NCI-H774 (cell line): ENCODE results near the gene AP2B1.
"Not testable (repeated sequence)": the region's sequence is repeated elsewhere in the genome, so short reads cannot be mapped to it uniquely, and the experiment has no call there.

ENCODE experiments used
- DNase-seq: peaks from one replicate; lab custom pipeline; 2025; lab: John Stamatoyannopoulos, UW

AP2B1 gene

DNA sequence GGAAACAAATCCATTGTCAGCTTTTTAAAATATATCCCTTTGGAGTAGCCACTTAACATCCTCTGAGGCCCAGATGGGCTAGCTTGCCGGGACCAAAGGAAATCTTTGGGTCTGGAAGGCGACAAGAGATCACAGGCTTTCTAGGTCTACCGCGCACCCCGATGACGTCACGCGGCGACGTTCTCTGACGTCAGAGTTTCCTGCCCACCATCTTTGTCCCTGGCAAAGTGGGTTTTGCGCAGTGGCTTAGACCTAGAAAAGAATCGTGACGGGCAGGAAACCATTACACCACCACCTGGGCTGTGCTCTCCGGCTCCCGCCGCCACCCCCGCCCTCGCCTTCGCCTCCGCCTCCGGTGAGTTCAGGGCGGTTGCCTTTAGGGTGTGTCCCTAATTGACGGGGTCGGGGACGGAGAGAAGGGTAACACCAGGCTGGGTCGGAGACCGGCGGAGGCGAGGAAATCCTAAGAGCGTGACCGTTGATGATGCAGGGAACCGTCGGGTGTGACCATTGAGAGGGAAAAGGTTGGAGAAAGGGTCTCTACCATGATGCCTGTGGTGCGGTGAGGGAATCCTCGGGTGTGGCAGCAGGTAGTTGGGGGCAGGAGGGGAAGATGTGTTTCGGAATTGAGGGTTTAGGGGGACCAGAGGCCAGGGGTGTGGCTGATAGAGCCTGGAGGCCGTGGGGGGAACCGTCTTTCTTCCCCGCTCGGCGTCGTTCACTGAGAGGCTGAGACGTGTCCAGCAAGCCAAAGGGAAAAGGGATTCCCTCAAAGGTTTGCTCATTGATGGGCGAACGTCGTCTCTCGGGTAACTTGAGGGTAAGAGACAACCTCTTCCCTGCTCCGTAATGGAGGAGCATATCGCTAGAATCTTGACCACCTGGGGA lies at the start of gene AP2B1:
Gene AP2B1 (plus strand): TSS at position 249 of the 888 bp plus-strand sequence. CDS start 6,709 bp downstream, outside the sequence.
- peak; percentile 96 for DNase-seq

GRCh38 chr17:35537601-35538141 lies 49.5 kb upstream of the AP2B1 start, which contains the start of gene SLFN12L:
TSS of gene SLFN12L (minus strand) at chr17:35537678. CDS start at chr17:35522364, 15,314 bp downstream.
- no peak for DNase-seq

DNA sequence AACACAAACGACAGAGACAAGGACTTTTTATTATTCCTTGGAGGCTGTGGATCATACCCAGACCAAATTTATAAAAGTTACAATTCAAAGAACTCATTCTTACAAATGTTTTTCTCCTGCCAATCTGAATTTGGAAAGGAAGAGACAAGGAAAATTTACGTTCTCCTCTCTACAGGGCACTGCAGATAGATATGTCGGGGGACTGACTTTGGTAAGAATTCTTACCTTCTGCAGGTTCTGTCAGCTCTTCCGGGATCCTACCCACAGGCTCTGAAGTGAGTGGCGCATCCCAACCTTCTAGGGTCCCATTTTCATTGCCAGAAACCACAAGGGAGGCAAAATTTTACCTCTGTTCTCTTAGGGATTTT lies 47.5 kb upstream of the AP2B1 start:
- DNase-seq: no peak

- no peak for DNase-seq
Observed at GRCh38 chr17:35540589-35541404, 46.3 kb upstream of the AP2B1 start.

DNA sequence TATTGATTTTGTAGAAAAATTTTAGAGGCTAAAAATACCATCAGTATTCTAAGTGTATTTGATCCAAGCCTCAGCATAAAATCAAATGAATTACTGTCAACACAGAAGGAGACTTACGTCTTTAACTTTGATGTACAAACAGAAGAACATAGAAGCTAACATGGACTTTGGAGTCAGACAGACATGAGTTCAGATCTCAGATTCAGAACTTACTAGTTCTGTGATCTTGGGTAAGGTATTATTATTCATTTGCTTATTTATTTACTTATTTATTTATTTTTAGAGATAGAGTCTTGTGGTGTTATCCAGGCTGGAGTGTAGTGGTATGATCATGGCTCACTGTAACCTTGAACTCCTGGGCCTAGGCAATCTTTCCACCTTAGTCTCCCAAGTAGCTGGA lies 45.7 kb upstream of the AP2B1 start:
- no peak for DNase-seq

DNA sequence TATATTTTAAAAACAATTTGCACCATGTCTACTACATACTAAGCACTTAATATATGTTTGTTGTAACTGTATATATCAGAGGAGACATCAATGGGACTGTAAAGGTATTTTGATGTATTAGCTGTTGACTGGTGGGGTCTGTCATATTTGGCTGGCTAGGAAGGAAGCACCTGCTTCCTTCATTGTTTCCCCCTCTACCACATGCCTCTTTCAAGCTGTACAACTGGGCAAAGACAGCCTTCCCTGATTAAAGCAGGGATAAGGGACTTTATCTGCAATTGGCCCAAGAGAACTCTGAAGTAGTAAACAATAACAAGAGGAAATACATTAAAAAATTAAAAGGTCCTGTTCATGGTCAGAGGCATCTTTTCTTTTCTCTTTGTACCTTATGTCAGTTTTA lies 44.1 kb upstream of the AP2B1 start:
- DNase-seq: no peak

DNA sequence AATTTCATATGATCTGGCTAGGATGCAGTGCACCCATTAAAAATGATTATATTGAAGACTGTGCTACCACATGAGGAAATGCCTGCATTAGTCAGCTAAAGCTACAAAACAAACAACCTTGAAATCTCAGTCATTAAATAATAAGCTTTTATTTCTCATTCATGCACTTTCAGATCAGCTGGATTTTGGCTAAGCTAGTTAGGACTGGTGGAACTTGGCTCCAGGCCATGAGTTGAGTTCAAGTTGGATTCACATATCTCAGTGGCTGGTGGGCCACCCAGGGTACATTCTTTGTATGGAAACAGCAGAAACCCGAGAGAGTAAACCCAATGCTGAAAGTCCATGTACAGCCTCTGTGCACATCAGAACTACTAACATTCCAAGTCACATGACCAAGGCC lies 43.3 kb upstream of the AP2B1 start:
- DNase-seq: no peak

DNA sequence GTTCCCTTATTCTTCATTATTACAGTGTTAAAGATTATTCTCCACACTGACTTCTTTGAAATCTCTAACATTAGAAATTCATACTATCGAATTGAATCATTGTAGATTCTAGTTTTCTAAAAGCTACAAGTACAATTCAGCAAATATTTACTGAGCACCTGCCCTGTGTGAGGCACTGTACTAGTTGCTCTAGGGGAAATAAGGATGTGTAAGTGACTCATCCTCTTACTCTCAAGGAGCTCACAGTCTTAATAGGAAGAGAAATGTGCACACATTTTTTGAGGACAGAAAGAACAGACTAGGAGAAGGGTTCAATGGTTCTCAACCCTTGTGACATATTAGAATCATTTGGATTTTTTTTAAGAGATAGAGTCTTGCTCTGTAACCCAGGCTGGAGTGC lies 42.0 kb upstream of the AP2B1 start:
- no peak for DNase-seq

GRCh38 chr17:35546487-35546886 lies 40.6 kb upstream of the AP2B1 start:
- DNase-seq: no peak

GRCh38 chr17:35548208-35548810 lies 38.8 kb upstream of the AP2B1 start:
- DNase-seq: no peak

- DNase-seq: no peak
Observed at GRCh38 chr17:35548978-35549377, 38.1 kb upstream of the AP2B1 start.

- no peak for DNase-seq
Observed at GRCh38 chr17:35553310-35553709, 33.8 kb upstream of the AP2B1 start.

DNA sequence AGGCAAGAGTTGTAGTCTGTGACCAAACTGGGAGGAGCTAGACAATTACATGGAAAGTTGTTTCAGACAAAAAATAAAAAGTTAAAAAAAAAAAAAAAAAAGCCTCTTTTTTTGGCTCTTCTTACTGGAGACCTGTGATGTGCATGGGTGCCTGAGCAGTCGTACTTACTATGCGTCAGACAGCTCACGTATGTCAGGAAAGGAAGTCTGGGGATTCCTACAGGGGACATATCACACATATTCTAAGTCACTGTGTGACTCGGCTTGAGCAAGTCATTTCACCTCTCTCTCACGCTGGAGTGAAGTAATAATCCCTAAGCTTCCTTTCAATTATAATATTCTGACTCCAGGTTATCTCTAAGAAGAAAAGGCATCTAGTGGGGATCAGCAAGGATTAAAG lies 32.5 kb upstream of the AP2B1 start:
- no peak for DNase-seq

- DNase-seq: no peak
Observed at GRCh38 chr17:35555691-35556090, 31.4 kb upstream of the AP2B1 start.

GRCh38 chr17:35557353-35557752 lies 29.8 kb upstream of the AP2B1 start:
- DNase-seq: no peak

DNA sequence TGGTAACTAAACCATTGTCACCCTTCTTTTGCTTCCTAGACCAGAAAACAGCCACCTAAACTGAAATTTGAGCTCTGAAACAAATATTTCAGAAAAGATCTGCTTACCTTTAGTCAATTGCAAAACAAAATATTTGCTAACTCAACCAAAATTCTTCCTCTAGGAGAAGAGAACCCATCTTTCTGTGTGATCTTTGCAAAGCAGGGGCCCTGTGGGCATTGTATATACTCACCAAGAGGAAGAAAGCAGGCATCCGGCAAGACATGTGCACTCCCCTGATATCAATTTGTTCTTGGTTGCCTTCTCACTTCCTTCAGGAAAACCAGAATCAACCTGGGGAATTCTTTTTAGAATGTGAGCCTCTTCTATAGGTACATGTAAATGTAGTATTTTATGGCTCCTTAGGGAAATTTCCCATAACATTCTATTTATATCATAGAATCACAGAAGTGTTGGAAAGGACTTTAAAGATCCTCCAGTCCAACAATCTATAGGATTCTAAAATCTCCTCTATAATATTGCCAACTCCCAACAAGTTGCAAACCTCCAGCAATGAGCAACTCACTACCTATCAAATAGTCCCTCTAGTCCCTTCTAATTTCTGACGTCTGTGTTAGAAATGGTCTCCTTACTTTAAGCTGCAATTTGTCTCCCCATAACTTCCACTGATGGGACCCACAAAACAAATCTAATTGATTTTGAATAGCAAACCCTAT lies 27.5 kb upstream of the AP2B1 start:
- no peak for DNase-seq

GRCh38 chr17:35560703-35561102 lies 26.4 kb upstream of the AP2B1 start, which contains the start of gene SLFN14:
TSS of gene SLFN14 (minus strand) at chr17:35560819. CDS start at chr17:35558062, 2,757 bp downstream.
- DNase-seq: no peak

DNA sequence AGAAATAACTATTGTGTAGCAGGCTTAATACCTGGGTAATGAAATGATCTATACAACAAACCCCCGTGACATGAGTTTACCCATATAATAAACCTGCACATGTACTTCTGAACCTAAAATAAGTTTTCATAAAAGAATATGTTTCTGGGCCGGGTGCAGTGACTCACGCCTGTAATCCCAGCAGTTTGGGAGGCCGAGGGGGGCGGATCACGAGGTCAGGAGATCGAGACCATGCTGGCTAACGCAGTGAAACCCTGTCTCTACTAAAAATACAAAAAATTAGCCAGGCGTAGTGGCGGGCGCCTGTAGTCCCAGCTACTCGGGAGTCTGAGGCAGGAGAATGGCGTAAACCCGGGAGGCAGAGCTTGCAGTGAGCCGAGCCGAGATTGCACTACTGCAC lies 23.9 kb upstream of the AP2B1 start:
- DNase-seq: not testable (repeated sequence)

GRCh38 chr17:35566968-35567367 lies 20.2 kb upstream of the AP2B1 start:
- no peak for DNase-seq

DNA sequence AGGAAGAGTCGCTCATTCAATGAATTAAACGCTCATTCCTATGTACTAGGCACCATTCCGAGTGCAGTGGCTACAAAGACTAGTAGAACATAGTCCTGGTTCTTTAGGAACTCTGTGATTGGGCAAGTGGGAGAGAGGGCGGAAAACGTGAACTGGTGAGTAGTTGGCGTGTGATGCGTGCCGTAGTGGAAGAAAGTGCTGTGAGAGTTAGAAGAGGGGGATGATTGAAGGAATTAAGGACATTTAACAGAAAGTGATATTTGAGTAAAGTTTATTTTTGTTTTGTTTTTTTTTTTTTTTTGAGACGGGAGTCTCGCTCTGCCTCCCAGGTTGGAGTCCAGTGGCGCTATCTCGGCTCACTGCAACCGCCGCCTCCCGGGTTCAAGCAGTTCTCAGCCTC lies 18.6 kb upstream of the AP2B1 start:
- DNase-seq: no peak

- no peak for DNase-seq
Observed at GRCh38 chr17:35569405-35569804, 17.7 kb upstream of the AP2B1 start.

GRCh38 chr17:35575759-35576158 lies 11.4 kb upstream of the AP2B1 start:
- no peak for DNase-seq
